ENCODE results near the gene AKR1A1. TPM values are rescaled to one million over a fixed set of nuclear protein-coding genes. Genes with fewer than 3 reads are reported as not detected.
"Not testable (repeated sequence)": the region's sequence is repeated elsewhere in the genome, so short reads cannot be mapped to it uniquely, and the experiment has no call there.

Gene AKR1A1
- total RNA-seq, 2 donors from 2014 or later, result 155 to 178 TPM

- H3K27ac Mint-ChIP-seq, result peak overlapping the region; percentile 99
- H3K36me3 Mint-ChIP-seq (ENCODE audit: insufficient read depth in 2 of 2), result peaks cover 10 to 23% of the 10 kb centered on the region in 2 donors
- DNase-seq, result no peak
- H3K4me1 Mint-ChIP-seq (ENCODE audit: low read depth), result peaks cover 52% of the 10 kb centered on the region
- H3K4me3 Mint-ChIP-seq, result peak overlapping the region; percentile 91 to 97
- no peaks in the 10 kb centered on the region for H3K27me3 Mint-ChIP-seq (ENCODE audit: low read depth)
- H3K9me3 Mint-ChIP-seq, result no peaks in the 10 kb centered on the region
- ATAC-seq (replicated peaks in 1 of 2), result no peak
Observed at GRCh38 chr1:45586769-45587168, 36.1 kb downstream of the AKR1A1 start.

GRCh38 chr1:45589861-45590260, 39.2 kb downstream of the AKR1A1 start:
- no peak overlapping the region for H3K4me3 Mint-ChIP-seq

GRCh38 chr1:45594412-45594811, 43.8 kb downstream of the AKR1A1 start:
- H3K36me3 Mint-ChIP-seq (ENCODE audit: insufficient read depth in 2 of 2), result peaks cover 12 to 43% of the 10 kb centered on the region in 2 donors
- H3K4me3 Mint-ChIP-seq, result no peak overlapping the region
- no peaks in the 10 kb centered on the region for H3K9me3 Mint-ChIP-seq
- DNase-seq, result no peak
- ATAC-seq (replicated peaks in 1 of 2), result peak in 1 of 2 donors; percentile 18
- no peak overlapping the region for H3K27ac Mint-ChIP-seq
- no peaks in the 10 kb centered on the region for H3K27me3 Mint-ChIP-seq (ENCODE audit: low read depth)
- H3K4me1 Mint-ChIP-seq (ENCODE audit: low read depth), result peaks cover 36% of the 10 kb centered on the region

More at GRCh38 chr1:45589861-45590260, 39.2 kb downstream of the AKR1A1 start:
- DNase-seq (no peak), ATAC-seq (replicated peaks in 1 of 2) (no peak)
- Mint-ChIP-seq H3K36me3 (ENCODE audit: insufficient read depth in 2 of 2) (peaks cover 6 to 33% of the 10 kb centered on the region in 2 donors), H3K9me3 (no peaks in the 10 kb centered on the region), H3K4me1 (ENCODE audit: low read depth) (peaks cover 42% of the 10 kb centered on the region), H3K27me3 (ENCODE audit: low read depth) (no peaks in the 10 kb centered on the region), H3K27ac (no peak overlapping the region)

GRCh38 chr1:45596765-45597164, 46.1 kb downstream of the AKR1A1 start:
- not testable (repeated sequence) for H3K4me3 Mint-ChIP-seq; ATAC-seq (replicated peaks in 1 of 2); DNase-seq; H3K27me3 Mint-ChIP-seq (ENCODE audit: low read depth); H3K27ac Mint-ChIP-seq; H3K9me3 Mint-ChIP-seq
- Mint-ChIP-seq H3K4me1 (ENCODE audit: low read depth) (peaks cover 40% of the 10 kb centered on the region), H3K36me3 (ENCODE audit: insufficient read depth in 2 of 2) (peaks cover 9 to 53% of the 10 kb centered on the region in 2 donors)

DNA sequence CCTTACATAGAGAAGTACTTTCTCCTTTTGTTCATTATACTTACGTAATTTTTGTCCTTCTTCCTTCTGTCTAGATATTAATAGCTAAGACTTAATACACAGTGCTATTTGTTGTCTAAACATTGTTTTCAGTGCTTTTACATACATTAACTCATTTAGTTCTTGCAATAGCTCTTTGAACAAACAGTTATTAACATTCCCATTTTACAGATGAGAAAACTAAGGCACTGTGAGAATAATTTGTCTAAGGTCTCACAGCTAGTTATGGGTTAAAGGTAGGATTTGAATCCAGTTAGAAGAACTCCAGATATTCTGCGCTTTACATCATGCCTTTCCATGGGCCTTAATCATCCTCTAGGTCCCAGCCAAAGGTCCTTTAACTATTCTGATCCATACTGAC, 53.6 kb downstream of the AKR1A1 start:
- DNase-seq, result no peak
- Mint-ChIP-seq H3K27ac (peak overlapping the region; percentile 56), H3K4me1 (ENCODE audit: low read depth) (peaks cover 36% of the 10 kb centered on the region), H3K9me3 (no peaks in the 10 kb centered on the region), H3K27me3 (ENCODE audit: low read depth) (no peaks in the 10 kb centered on the region), H3K36me3 (ENCODE audit: insufficient read depth in 2 of 2) (peaks cover 20 to 74% of the 10 kb centered on the region in 2 donors), H3K4me3 (no peak overlapping the region)
- no peak for ATAC-seq (replicated peaks in 1 of 2)

DNA sequence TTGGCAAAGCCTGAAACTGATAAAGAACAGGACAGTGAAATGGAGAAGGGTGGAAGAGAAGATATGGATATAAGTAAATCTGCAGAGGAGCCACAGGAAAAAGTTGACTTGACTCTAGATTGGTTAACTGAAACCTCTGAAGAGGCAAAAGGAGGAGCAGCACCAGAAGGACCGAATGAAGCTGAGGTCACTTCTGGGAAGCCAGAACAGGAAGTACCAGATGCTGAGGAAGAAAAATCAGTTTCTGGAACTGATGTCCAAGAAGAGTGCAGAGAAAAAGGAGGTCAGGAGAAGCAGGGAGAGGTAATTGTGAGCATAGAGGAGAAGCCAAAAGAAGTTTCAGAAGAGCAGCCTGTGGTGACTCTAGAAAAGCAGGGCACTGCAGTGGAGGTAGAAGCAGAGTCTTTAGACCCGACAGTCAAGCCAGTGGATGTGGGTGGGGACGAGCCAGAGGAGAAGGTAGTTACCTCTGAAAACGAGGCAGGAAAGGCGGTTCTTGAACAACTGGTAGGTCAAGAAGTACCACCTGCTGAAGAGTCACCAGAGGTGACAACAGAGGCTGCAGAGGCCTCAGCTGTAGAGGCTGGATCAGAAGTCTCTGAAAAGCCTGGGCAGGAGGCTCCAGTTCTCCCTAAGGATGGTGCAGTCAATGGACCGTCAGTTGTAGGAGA, 56.9 kb downstream of the AKR1A1 start:
- no peak overlapping the region for H3K4me3 Mint-ChIP-seq
- no peaks in the 10 kb centered on the region for H3K27me3 Mint-ChIP-seq (ENCODE audit: low read depth)
- peak overlapping the region; percentile 80 for H3K27ac Mint-ChIP-seq
- DNase-seq (no peak), ATAC-seq (replicated peaks in 1 of 2) (no peak)
- H3K36me3 Mint-ChIP-seq (ENCODE audit: insufficient read depth in 2 of 2), result peaks cover 22 to 61% of the 10 kb centered on the region in 2 donors
- H3K9me3 Mint-ChIP-seq, result no peaks in the 10 kb centered on the region
- H3K4me1 Mint-ChIP-seq (ENCODE audit: low read depth), result peaks cover 26% of the 10 kb centered on the region

- Mint-ChIP-seq H3K27me3 (ENCODE audit: low read depth) (no peaks in the 10 kb centered on the region), H3K4me1 (ENCODE audit: low read depth) (peaks cover 26% of the 10 kb centered on the region), H3K27ac (peak overlapping the region; percentile 80), H3K36me3 (ENCODE audit: insufficient read depth in 2 of 2) (peaks cover 21 to 55% of the 10 kb centered on the region in 2 donors), H3K4me3 (no peak overlapping the region), H3K9me3 (no peaks in the 10 kb centered on the region)
- DNase-seq (no peak), ATAC-seq (replicated peaks in 1 of 2) (no peak)
Observed at GRCh38 chr1:45608175-45609156, 57.8 kb downstream of the AKR1A1 start.

DNA sequence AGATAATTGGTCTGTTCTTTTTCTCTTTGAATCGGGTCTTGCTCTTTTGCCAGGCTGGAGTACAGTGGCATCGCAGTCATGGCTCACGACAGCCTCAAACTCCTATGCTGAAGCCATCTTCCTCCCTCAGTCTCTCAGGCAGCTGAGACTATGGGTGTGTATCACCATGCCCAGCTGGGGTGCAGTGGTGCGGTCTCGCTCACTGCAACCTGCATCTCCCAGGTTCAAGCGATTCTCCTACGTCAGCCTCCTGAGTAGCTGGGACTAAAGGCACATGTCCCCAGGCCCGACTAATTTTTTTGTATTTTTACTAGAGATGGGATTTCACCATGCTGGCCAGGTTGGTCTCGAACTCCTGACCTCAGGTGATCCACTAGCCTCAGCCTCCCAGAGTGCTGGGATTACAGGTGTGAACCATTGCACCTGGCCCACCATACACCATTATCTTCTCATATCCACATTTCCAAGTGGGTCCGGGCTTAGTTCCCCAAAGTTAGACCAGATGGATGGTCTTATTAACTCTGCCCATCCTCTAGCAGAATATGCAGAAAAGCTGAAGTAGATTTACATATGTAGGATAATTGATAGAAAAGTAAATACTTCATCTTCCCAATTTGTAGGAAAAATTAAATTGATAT, 60.1 kb downstream of the AKR1A1 start:
- peak in 1 of 2 donors; percentile 21 for ATAC-seq (replicated peaks in 1 of 2)
- Mint-ChIP-seq H3K27me3 (ENCODE audit: low read depth) (no peaks in the 10 kb centered on the region), H3K36me3 (ENCODE audit: insufficient read depth in 2 of 2) (peaks cover 22 to 54% of the 10 kb centered on the region in 2 donors), H3K4me1 (ENCODE audit: low read depth) (peaks cover 21% of the 10 kb centered on the region), H3K27ac (no peak overlapping the region), H3K9me3 (no peaks in the 10 kb centered on the region), H3K4me3 (no peak overlapping the region)
- DNase-seq, result no peak

DNA sequence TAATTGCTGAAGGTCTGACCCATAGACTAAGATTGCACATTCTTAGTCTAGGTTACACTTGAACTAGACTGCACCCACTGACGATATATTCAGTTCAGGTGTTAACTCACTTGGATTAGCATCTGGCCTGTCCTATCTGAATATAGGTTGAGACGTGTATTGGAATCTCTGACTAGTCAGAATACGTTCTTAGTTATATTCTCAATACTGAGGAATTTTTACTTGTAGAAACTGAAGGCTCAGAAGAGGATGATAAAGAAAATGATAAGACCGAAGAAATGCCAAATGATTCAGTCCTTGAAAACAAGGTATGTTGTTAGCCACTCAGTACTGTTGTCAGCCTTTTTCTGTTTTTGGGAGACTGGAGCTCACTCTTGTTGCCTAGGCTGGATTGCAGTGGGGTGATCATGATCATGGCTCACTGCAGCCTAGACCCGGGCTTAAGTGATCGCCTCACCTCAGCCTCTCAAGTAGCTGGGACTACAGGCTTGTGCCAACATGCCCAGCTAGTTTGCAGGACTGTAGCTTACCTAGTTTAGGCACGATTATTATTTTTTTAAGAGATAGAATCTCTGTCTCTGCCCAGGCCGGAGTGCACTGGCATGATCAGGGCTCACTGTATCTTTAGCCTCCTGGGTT, 62.4 kb downstream of the AKR1A1 start:
- H3K4me3 Mint-ChIP-seq, result no peak overlapping the region
- ATAC-seq (replicated peaks in 1 of 2) (no peak), DNase-seq (no peak)
- no peaks in the 10 kb centered on the region for H3K27me3 Mint-ChIP-seq (ENCODE audit: low read depth)
- peak overlapping the region; percentile 85 for H3K27ac Mint-ChIP-seq
- peaks cover 5% of the 10 kb centered on the region for H3K4me1 Mint-ChIP-seq (ENCODE audit: low read depth)
- H3K9me3 Mint-ChIP-seq, result no peaks in the 10 kb centered on the region
- H3K36me3 Mint-ChIP-seq (ENCODE audit: insufficient read depth in 2 of 2), result peaks cover 15 to 42% of the 10 kb centered on the region in 2 donors

- no peak overlapping the region for H3K4me3 Mint-ChIP-seq
- peaks cover 8 to 24% of the 10 kb centered on the region in 2 donors for H3K36me3 Mint-ChIP-seq (ENCODE audit: insufficient read depth in 2 of 2)
- no peaks in the 10 kb centered on the region for H3K9me3 Mint-ChIP-seq
- no peaks in the 10 kb centered on the region for H3K27me3 Mint-ChIP-seq (ENCODE audit: low read depth)
- ATAC-seq (replicated peaks in 1 of 2) (no peak), DNase-seq (no peak)
- no peak overlapping the region for H3K27ac Mint-ChIP-seq
- H3K4me1 Mint-ChIP-seq (ENCODE audit: low read depth), result no peaks in the 10 kb centered on the region
Observed at GRCh38 chr1:45615885-45616284, 65.3 kb downstream of the AKR1A1 start.

DNA sequence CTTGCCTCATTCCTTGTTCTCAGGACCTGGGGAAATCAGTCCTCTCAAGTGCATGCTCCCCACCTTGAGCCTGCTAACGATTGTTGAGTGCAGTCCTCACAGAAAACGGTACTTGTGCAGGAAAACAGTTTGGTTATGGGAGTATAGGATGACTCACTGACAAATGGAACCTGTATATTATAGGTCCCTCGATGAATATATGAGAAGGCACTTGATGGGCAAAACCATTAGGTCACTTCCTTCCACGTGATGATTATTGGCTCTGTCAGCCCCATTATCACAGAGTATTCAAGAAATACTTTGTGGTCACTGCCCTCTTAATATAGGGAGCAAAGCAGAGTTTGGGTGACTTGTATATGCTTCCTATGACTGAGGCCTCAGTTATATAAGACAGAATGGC, 67.0 kb downstream of the AKR1A1 start:
- Mint-ChIP-seq H3K27ac (no peak overlapping the region), H3K4me1 (ENCODE audit: low read depth) (no peaks in the 10 kb centered on the region), H3K4me3 (no peak overlapping the region), H3K27me3 (ENCODE audit: low read depth) (no peaks in the 10 kb centered on the region), H3K9me3 (no peaks in the 10 kb centered on the region), H3K36me3 (ENCODE audit: insufficient read depth in 2 of 2) (peaks cover 8 to 24% of the 10 kb centered on the region in 2 donors)
- DNase-seq, result no peak
- ATAC-seq (replicated peaks in 1 of 2), result no peak

DNA sequence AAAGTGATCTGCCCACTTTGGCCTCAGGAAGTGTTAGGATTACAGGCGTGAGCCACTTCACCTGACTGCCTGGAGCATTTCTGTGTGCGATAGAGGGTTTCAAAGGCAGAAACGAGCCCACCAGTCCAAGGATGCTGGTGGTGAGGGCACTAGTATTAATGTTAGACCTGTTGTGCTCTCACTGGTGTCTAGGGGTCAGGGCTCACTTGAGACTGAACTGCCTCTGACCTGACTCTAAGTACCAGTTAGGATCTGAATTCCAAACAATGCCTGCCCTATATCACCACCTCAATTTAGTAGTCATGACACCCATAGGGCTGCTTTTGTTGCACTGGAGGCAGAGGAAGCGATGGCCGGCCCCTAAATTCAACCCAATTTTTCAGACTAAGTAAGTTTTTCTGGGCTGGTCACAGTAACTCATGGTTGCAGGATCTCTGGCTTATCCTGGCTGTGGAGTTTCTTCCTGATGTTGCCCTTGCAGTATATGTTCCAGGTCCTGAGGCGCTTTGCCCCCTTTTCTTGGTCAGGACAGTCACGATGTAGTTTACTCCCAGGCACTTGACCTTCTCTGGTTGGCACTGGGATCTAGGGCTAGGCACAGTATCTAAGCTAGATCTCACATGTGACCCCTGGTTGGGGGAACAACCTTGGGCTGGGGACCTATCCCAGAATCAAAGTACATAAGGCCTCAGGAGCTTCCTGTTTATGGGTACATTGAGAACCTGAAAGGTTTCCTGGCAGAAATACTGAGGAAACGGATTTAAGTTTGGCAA, 68.7 kb downstream of the AKR1A1 start:
- peak overlapping the region; percentile 80 for H3K27ac Mint-ChIP-seq
- ATAC-seq (replicated peaks in 1 of 2), result no peak

More for the DNA sequence above, 68.7 kb downstream of the AKR1A1 start:
- no peak for DNase-seq
- Mint-ChIP-seq H3K36me3 (ENCODE audit: insufficient read depth in 2 of 2) (peaks cover 8 to 18% of the 10 kb centered on the region in 2 donors), H3K4me1 (ENCODE audit: low read depth) (no peaks in the 10 kb centered on the region), H3K9me3 (no peaks in the 10 kb centered on the region), H3K27me3 (ENCODE audit: low read depth) (no peaks in the 10 kb centered on the region), H3K4me3 (no peak overlapping the region)
